Tibial nerve (tissue), 4 donors: ENCODE measurements around the gene CTDSPL.

Source experiments
- CTCF ChIP-seq, 5 experiments: fragments of 200-600 bp in 3 of 5; fragments of 450-650 bp in 2 of 5; sonication (generic) in 3 of 5; IDR thresholded peaks; one replicate each; pipeline ENCODE4 v1.5.1; 2016 to 2019; ENCODE audit warnings: antibody characterized with exemption in 5 of 5, mild to moderate bottlenecking in 3 of 5, moderate library complexity in 2 of 5
- EP300 ChIP-seq, 2 donors: sonication (generic); formaldehyde crosslinking; IDR thresholded peaks; one replicate each; pipeline ENCODE4 v1.6.1; 2017; ENCODE audit warnings: antibody characterized with exemption in 2 of 2, mild to moderate bottlenecking in 1 of 2
- POLR2A ChIP-seq, 2 donors: fragments of 450-650 bp; IDR thresholded peaks; one replicate each; pipeline ENCODE4 v1.6.1; 2017; ENCODE audit warnings: antibody characterized with exemption in 2 of 2, mild to moderate bottlenecking in 2 of 2, moderate library complexity in 2 of 2

GRCh38 chr3:37898424-37898823, 36.7 kb downstream of the CTDSPL start:
- TF ChIP-seq POLR2A (IDR thresholded peaks at IDR 0.05) (no peak), CTCF (IDR thresholded peaks at IDR 0.05) (no peak), EP300 (IDR thresholded peaks at IDR 0.05) (no peak)
